GM18502 (cell line): ENCODE results near the gene SREBF1.

Source experiments
- ATAC-seq: cut with Tn5 transposase; IDR thresholded peaks from one replicate; pipeline ENCODE4 v1.9.1; 2021; ENCODE audit warnings: mild to moderate bottlenecking; ENCODE audit not compliant: unreplicated experiment, poor library complexity

Gene SREBF1

GRCh38 chr17:17767887-17768418 lies 68.8 kb downstream of the SREBF1 start:
- ATAC-seq: no peak

GRCh38 chr17:17767154-17767869 lies 69.5 kb downstream of the SREBF1 start:
- ATAC-seq: no peak

- no peak for ATAC-seq
These were observed 70.1 kb downstream of the SREBF1 start for GRCh38 chr17:17766744-17767120.

GRCh38 chr17:17766077-17766743 lies 70.6 kb downstream of the SREBF1 start:
- no peak for ATAC-seq

- no peak for ATAC-seq
These were observed 71.3 kb downstream of the SREBF1 start for GRCh38 chr17:17765359-17766076.

- ATAC-seq: no peak
These were observed 73.1 kb downstream of the SREBF1 start for GRCh38 chr17:17763734-17764133.

GRCh38 chr17:17763136-17763535 lies 73.7 kb downstream of the SREBF1 start:
- no peak for ATAC-seq

- no peak for ATAC-seq
These were observed 74.1 kb downstream of the SREBF1 start for GRCh38 chr17:17762744-17763105.
